Fibroblast of skin of right quadriceps (primary cell): ENCODE measurements around the gene CORO2B.
A peak's percentile ranks its signal among the peaks of the same experiment; 100 is the strongest.

Experiments used
- DNase-seq: peaks from one replicate; pipeline ENCODE4 v3.0.0-alpha.2; 2013

The CORO2B gene

GRCh38 chr15:68593341-68593740, 14.5 kb downstream of the CORO2B start:
- no peak for DNase-seq

- no peak for DNase-seq
Measured at GRCh38 chr15:68593828-68594532, 15.2 kb downstream of the CORO2B start.

- DNase-seq: no peak
Measured at GRCh38 chr15:68594533-68595259, 15.9 kb downstream of the CORO2B start.

- no peak for DNase-seq
Measured at GRCh38 chr15:68595260-68595564, 16.4 kb downstream of the CORO2B start.

- DNase-seq: no peak
Measured at GRCh38 chr15:68595761-68596160, 17.0 kb downstream of the CORO2B start.

- no peak for DNase-seq
Measured at GRCh38 chr15:68596691-68597090, 17.9 kb downstream of the CORO2B start.

GRCh38 chr15:68597581-68597980, 18.8 kb downstream of the CORO2B start:
- DNase-seq: no peak

GRCh38 chr15:68598171-68599152, 19.7 kb downstream of the CORO2B start:
- no peak for DNase-seq

GRCh38 chr15:68599153-68599545, 20.4 kb downstream of the CORO2B start:
- no peak for DNase-seq

- DNase-seq: peak; percentile 83
Measured at GRCh38 chr15:68599560-68600071, 20.8 kb downstream of the CORO2B start.

GRCh38 chr15:68601206-68602197, 22.7 kb downstream of the CORO2B start:
- no peak for DNase-seq

- DNase-seq: no peak
Measured at GRCh38 chr15:68602459-68603215, 23.8 kb downstream of the CORO2B start.

- no peak for DNase-seq
Measured at GRCh38 chr15:68603216-68603595, 24.4 kb downstream of the CORO2B start.

- DNase-seq: no peak
Measured at GRCh38 chr15:68603951-68604350, 25.2 kb downstream of the CORO2B start.

GRCh38 chr15:68604840-68605478, 26.2 kb downstream of the CORO2B start:
- peak; percentile 91 for DNase-seq

GRCh38 chr15:68606375-68606774, 27.6 kb downstream of the CORO2B start:
- DNase-seq: no peak

GRCh38 chr15:68608206-68608843, 29.5 kb downstream of the CORO2B start:
- no peak for DNase-seq

- DNase-seq: no peak
Measured at GRCh38 chr15:68608844-68609232, 30.0 kb downstream of the CORO2B start.

- peak; percentile 59 for DNase-seq
Measured at GRCh38 chr15:68609629-68610028, 30.8 kb downstream of the CORO2B start.

GRCh38 chr15:68610825-68611224, 32.0 kb downstream of the CORO2B start:
- DNase-seq: no peak
